Stimulated activated CD8-positive, alpha-beta memory T cell treated with anti-CD3 and anti-CD28 coated beads, Interleukin-15, amount 100 ng/mL, for 4 hours (primary cell): ENCODE results near the gene COL6A2.
"Not testable (repeated sequence)": the region's sequence is repeated elsewhere in the genome, so short reads cannot be mapped to it uniquely, and the experiment has no call there.

Source experiments
- DNase-seq, 2 donors: peaks; one replicate each; pipeline ENCODE4 v3.0.0-alpha.2; 2020; ENCODE audit warnings: low read depth in 2 of 2

The COL6A2 gene

DNA sequence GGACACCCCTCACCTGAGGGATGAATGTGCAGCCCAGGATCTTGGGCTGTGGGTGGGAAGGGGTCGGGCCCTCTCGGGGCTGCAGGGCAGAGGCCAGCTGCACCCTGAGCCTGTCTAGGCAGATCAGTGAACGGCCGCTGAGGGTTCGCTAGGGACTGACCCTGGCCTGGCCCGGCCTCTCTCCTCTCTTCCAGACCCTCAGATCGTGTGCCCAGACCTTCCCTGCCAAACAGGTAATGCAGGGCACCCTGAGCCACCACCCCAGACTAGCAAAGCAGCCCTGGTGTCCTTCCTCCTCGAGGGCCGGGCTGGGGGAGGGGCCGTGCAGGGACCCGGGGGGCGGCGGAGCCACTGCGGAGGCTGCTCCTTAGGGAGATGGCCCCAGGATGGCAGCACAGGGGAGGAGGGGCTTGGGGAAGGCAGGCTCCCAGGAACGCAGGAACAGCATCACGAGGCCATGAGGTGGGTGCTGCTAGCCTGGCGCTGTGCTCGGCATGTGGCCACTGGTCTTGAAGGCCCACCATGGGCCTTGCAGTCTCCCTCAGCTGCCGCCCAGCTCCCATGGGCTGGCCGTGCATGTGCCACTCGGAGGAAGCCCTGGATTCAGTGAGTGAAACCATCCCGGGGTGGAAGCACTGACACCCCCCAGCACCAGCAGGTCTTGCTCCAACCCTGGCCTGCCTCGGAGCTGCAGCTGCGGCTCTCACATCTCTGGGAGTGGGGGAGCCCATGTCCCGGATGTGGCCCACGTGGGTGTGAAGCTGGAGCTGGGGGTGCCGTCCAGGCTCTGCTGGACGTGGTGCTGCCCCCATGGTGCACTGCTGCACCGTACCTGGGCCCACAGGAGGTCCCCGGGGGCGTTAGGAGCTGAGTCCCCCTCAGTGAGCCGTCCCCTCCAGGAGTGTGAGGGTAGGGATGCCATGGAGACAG, 28.7 kb downstream of the COL6A2 start:
- DNase-seq: no peak

- DNase-seq: no peak
Observed at GRCh38 chr21:46127239-46128105, 29.6 kb downstream of the COL6A2 start.

DNA sequence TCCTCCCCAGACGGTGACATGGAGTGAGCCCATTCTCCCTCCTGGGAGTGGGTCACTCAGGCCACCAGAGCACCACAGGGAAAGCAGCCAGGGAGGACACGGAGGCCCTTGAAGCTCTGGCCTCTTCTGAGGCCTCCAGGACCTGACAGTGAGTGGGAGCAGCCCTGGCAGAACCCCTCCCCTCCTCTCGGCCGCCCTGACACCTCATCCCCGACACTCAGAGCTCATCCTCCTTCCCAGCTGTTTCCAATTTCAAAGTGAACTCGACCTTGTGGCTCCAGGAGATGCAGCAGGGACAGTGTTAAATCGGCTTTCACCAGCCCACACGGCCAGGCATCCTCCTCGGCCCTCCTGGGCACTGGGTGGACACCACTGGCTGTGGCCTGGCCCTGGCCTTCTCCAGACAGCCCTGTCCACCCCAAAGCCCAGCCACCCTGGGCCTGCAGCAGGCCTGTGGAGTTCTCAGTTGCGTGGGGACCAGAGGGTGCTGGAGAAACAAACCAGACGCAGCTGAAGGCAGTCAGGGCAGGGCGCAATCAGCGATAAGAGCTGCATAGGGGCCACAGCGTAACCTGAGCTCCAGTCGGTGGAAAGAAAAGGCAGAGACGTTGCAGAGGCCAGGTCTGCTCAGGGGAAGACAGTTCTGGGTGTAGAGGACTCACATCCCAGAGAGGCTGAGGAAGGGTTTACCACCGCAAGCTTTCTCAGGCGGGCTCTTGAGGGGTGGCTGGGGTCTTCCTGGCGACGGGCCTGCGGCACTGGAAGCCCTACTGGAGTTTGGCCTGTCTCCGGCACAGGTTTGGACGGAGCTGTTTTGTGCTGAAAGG, 30.4 kb downstream of the COL6A2 start:
- no peak for DNase-seq

DNA sequence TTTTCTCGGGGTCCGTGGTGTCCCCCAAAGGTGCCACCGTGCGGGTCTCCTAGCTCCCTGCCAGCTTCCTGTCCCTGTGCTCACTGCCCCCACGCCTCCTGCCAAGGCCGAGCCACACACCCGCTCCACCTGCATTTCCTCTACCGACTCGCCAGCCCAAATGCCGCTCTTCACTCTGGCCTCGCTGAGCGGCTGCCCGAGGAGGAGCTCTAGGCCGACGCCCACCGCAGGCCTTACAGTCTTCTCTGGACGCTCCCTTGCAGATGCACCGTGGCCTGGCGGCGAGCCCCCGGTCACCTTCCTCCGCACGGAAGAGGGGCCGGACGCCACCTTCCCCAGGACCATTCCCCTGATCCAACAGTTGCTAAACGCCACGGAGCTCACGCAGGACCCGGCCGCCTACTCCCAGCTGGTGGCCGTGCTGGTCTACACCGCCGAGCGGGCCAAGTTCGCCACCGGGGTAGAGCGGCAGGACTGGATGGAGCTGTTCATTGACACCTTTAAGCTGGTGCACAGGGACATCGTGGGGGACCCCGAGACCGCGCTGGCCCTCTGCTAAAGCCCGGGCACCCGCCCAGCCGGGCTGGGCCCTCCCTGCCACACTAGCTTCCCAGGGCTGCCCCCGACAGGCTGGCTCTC, 31.1 kb downstream of the COL6A2 start:
- DNase-seq: no peak

DNA sequence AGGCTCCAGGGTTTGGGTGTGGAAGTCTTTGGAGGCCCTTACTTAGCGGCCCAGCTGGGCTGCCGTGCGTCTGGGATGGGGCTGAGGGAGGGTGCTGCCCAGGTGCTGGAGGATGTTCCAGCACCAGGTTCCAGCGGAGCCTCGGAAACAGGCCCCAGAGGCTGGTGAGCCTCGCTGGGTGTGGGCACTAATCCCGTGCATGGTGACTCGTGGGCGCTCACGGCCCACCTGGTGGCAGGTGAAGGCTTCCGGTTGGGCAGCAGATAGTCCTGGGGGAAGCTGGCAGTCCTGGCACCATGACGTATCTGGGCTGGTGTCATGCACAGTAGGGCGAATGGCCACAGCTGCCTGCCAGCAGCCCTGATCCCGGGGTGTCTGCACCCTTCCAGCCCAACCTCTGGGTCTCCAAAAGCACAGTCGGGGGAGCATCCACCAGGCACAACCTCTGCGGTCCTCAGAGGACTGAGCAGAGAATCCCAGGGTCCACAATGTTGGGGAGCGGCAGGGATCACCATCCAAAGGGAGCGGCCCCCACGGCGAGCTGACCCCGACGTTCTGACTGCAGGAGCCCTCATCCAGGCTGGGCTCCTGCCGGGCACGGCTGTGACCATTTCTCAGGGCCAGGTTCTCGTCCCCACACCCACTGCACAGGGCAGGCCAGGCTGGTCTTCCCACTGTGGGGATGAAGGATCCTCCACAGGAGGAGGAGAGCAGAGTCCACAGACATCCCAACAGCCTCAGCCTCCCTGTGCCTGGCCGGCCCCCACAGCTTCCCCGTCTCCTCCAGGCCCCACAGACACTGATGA, 32.1 kb downstream of the COL6A2 start:
- DNase-seq: no peak

DNA sequence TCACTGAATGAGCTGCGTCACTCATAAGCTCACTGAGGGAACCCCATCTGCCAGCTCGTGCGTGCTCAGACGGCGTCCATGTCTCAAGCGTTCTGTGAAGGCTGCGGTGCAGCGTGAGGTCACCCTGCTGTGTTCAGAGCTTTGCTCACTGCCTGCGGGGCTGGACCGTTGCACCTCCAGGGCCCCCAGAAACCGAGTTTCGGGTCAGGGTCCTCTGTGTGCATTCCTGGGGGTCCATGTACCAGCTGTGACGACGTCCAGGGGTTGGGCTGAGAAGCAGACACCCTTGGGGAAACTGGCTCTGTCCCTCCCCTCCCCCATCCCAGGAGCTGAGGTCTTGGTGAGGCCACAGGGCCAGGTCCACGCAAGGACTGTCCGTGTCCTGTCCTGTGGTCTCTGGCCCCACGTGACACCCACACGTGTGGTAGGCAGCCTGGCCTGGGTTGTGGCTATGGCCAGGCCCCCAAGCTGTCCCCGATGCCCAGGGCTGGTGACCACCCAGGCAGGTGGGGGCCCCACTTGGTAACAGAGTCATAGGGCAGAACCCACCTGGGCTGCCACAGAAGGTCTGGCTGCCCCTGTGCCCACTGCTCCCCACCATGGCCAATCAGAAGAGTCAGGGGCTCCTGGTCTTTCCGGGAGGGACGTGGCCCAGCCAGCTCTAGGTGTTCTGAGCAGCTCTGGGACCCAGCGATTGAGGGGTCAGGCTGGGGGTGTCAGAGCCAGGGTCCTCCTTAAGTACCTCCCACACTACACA, 33.1 kb downstream of the COL6A2 start:
- no peak for DNase-seq

GRCh38 chr21:46131588-46131837, 33.6 kb downstream of the COL6A2 start:
- no peak for DNase-seq

- DNase-seq: no peak
Observed at GRCh38 chr21:46131838-46132651, 34.1 kb downstream of the COL6A2 start.

DNA sequence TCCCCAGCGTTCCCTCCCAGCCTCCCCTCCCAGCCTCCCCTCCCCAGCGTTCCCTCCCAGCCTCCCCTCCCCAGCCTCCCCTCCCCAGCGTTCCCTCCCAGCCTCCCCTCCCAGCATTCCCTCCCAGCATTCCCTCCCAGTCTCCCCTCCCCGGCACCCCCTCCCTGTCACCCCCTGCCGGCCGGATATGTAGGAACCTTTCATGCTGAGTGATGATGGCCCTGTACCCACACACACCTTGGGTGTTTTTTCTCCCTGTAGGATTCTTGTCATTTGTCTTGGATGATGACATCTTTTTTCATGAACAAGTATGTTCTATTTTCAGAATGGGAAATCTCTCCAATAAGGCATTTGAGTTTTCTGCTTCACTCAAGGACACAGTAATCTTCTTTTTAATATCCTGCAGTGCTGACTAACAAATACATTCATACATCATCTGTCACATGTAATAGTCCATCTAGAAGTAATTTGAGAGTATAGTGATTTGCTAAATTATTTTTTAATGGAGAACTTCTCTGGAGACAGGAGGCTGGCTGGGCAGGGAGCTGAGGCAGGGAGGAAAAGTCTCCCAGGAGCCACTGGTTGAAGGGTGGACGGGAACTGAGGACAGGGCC, 38.0 kb downstream of the COL6A2 start:
- DNase-seq: no peak

GRCh38 chr21:46136739-46137349, 38.9 kb downstream of the COL6A2 start:
- DNase-seq: no peak

GRCh38 chr21:46137908-46138307, 40.0 kb downstream of the COL6A2 start:
- no peak for DNase-seq

- no peak for DNase-seq
Observed at GRCh38 chr21:46138383-46138970, 40.6 kb downstream of the COL6A2 start.

GRCh38 chr21:46139686-46140085, 41.8 kb downstream of the COL6A2 start:
- no peak for DNase-seq

DNA sequence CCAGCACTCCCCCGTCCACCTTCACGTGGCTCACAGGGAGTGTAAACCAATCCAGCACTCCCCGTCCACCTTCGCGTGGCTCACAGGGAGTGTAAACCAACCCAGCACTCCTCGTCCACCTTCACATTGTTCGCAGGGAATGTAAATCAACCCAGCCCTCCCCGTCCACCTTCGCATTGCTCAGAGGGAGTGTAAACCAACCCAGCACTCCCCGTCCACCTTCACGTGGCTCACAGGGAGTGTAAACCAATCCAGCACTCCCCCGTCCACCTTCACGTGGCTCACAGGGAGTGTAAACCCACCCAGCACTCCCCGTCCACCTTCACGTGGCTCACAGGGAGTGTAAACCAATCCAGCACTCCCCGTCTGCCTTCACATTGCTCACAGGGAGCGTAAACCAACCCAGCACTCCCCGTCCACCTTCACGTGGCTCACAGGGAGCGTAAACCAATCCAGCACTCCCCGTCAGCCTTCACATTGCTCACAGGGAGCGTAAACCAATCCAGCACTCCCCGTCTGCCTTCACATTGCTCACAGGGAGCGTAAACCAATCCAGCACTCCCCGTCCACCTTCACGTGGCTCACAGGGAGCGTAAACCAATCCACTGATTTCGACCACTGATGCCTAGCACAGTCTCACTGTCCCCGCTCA, 42.6 kb downstream of the COL6A2 start:
- not testable (repeated sequence) for DNase-seq

- no peak for DNase-seq
Observed at GRCh38 chr21:46141767-46142581, 44.1 kb downstream of the COL6A2 start.
